ENCODE results near the gene MUL1. TPM values are rescaled to one million over a fixed set of nuclear protein-coding genes. Genes with fewer than 3 reads are reported as not detected.

Gene MUL1
- total and polyA plus RNA-seq, 12 donors, result 7.6 to 60.3 (median 42.6) TPM

GRCh38 chr1:20463502-20463901 is 44.4 kb downstream of the MUL1 start:
- 69 to 89% methylated on average over 1 of the region's 1 CpG for WGBS, 2 donors
- Histone ChIP-seq H3K4me3 (no peak overlapping the region), H3K27me3 (peaks cover 0 to 33% (median 10%) of the 10 kb centered on the region in 7 donors), H3K4me1 (no peaks in the 10 kb centered on the region), H3K36me3 (no peaks in the 10 kb centered on the region), H3K9me3 (peaks cover 0 to 4% (median 0%) of the 10 kb centered on the region in 11 donors), H3K27ac (no peak overlapping the region)
- ATAC-seq (no peak), DNase-seq (no peak)
- intact Hi-C loops (cut with DNase I), result loop anchor here in 1 of 10 donors (2.0 kb wide), 1 partner anchor 21 kb away; no protein-coding TSS in a partner anchor
- no peak for TF ChIP-seq CTCF (IDR thresholded peaks at IDR 0.05)

- intact Hi-C loops (cut with DNase I), result loop anchor here in 1 of 10 donors (2.0 kb wide), 1 partner anchor 20 kb away; no protein-coding TSS in a partner anchor
Observed at GRCh38 chr1:20462397-20462796, 45.6 kb downstream of the MUL1 start.

GRCh38 chr1:20458717-20459116 is 49.2 kb downstream of the MUL1 start:
- no peak for DNase-seq
- Histone ChIP-seq H3K36me3 (no peaks in the 10 kb centered on the region), H3K4me1 (no peaks in the 10 kb centered on the region), H3K4me3 (no peak overlapping the region), H3K9me3 (peaks cover 0 to 4% (median 0%) of the 10 kb centered on the region in 11 donors), H3K27me3 (peaks cover 0 to 33% (median 15%) of the 10 kb centered on the region in 7 donors), H3K27ac (no peak overlapping the region)
- 88 to 89% methylated on average over 2 of the region's 2 CpGs for WGBS, 2 donors
- no peak for TF ChIP-seq CTCF (IDR thresholded peaks at IDR 0.05)
- intact Hi-C loops (cut with DNase I), result no loop called here
- no peak for ATAC-seq

More at GRCh38 chr1:20462397-20462796, 45.6 kb downstream of the MUL1 start:
- Histone ChIP-seq H3K36me3 (no peaks in the 10 kb centered on the region), H3K27ac (no peak overlapping the region), H3K4me3 (no peak overlapping the region), H3K27me3 (peaks cover 0 to 37% (median 12%) of the 10 kb centered on the region in 7 donors), H3K9me3 (peaks cover 0 to 4% (median 0%) of the 10 kb centered on the region in 11 donors), H3K4me1 (no peaks in the 10 kb centered on the region)
- TF ChIP-seq CTCF (IDR thresholded peaks at IDR 0.05), result no peak
- DNase-seq (no peak), ATAC-seq (no peak)
- WGBS, 2 donors, result 83 to 86% methylated on average over 3 of the region's 3 CpGs

- H3K27ac ChIP-seq, result no peak overlapping the region
- no peaks in the 10 kb centered on the region for H3K9me3 ChIP-seq
- no peak overlapping the region for H3K4me3 ChIP-seq
- H3K27me3 ChIP-seq, result peaks cover 0 to 52% (median 34%) of the 10 kb centered on the region in 7 donors
- H3K4me1 ChIP-seq, result no peaks in the 10 kb centered on the region
- DNase-seq, result no peak
- intact Hi-C loops (cut with DNase I), result no loop called here
- TF ChIP-seq CTCF (IDR thresholded peaks at IDR 0.05), result no peak
- no peaks in the 10 kb centered on the region for H3K36me3 ChIP-seq
- no peak for ATAC-seq
- WGBS, 2 donors, result 94 to 96% methylated on average over 4 of the region's 4 CpGs
Observed at GRCh38 chr1:20454004-20454403, 53.9 kb downstream of the MUL1 start.

Data from heart right ventricle (tissue), 16 donors.